HepG2 (cell line): ENCODE measurements around the gene TMEM114. TPM values are rescaled to one million over a fixed set of nuclear protein-coding genes. Genes with fewer than 3 reads are reported as not detected.

ENCODE experiments used
- ARNT2 ChIP-seq: sonication (generic); formaldehyde crosslinking; IDR thresholded peaks from 2 replicates; pipeline ENCODE4 v1.8.0; 2022; ENCODE audit warnings: mild to moderate bottlenecking, low read depth, missing genetic modification reagents, moderate library complexity
- BHLHE40 ChIP-seq: IDR thresholded peaks from 2 replicates; pipeline ENCODE4 v1.6.1; 2011; ENCODE audit warnings: low read length, improper control_type of control experiment
- KLF9 ChIP-seq: IDR thresholded peaks from 2 replicates; pipeline ENCODE4 v1.6.1; 2016; ENCODE audit warnings: low read depth
- MTA3 ChIP-seq: sonication (generic); formaldehyde crosslinking; IDR thresholded peaks from 2 replicates; pipeline ENCODE4 v1.4.0; 2020; ENCODE audit warnings: missing genetic modification reagents
- NCOA2 ChIP-seq: sonication (generic); formaldehyde crosslinking; IDR thresholded peaks from 2 replicates; pipeline ENCODE4 v1.8.0; 2022; ENCODE audit warnings: inconsistent platforms
- POLR2AphosphoS2 ChIP-seq: IDR thresholded peaks from 2 replicates; pipeline ENCODE4 v1.6.1; 2011; ENCODE audit warnings: low read depth, low read length, improper control_type of control experiment
- RARG ChIP-seq: sonication (generic); formaldehyde crosslinking; IDR thresholded peaks from 2 replicates; pipeline ENCODE4 v1.4.0; 2020; ENCODE audit warnings: low read depth, mild to moderate bottlenecking, missing genetic modification reagents
- REL ChIP-seq: sonication (generic); formaldehyde crosslinking; conservative IDR thresholded peaks from 2 replicates; pipeline ENCODE4 v1.8.0; 2022; ENCODE audit warnings: mild to moderate bottlenecking, missing genetic modification reagents, moderate library complexity
- RXRB ChIP-seq: IDR thresholded peaks from 2 replicates; pipeline ENCODE4 v1.6.1; 2016; ENCODE audit warnings: borderline replicate concordance, missing genetic modification reagents, missing compliant biosample characterization
- SRY ChIP-seq: sonication (generic); formaldehyde crosslinking; IDR thresholded peaks from 2 replicates; pipeline ENCODE4 v1.8.0; 2022; ENCODE audit warnings: mild to moderate bottlenecking, missing genetic modification reagents
- TBL1XR1 ChIP-seq: fragments of 150-350 bp; IDR thresholded peaks from 2 replicates; pipeline ENCODE4 v1.6.1; 2014; ENCODE audit warnings: borderline replicate concordance, low read length; ENCODE audit not compliant: partially characterized antibody
- ZNF44 ChIP-seq: sonication (generic); formaldehyde crosslinking; IDR thresholded peaks from 2 replicates; pipeline ENCODE4 v1.5.1; 2020; ENCODE audit warnings: mild to moderate bottlenecking, missing genetic modification reagents
- ZNF510 ChIP-seq: sonication (generic); formaldehyde crosslinking; IDR thresholded peaks from 2 replicates; pipeline ENCODE4 v1.4.0; 2020; ENCODE audit warnings: low read depth, mild to moderate bottlenecking, missing genetic modification reagents
- ZNF619 ChIP-seq: sonication (generic); formaldehyde crosslinking; IDR thresholded peaks from 2 replicates; pipeline ENCODE4 v1.4.0; 2020; ENCODE audit warnings: mild to moderate bottlenecking, missing genetic modification reagents
- ZNF720 ChIP-seq: sonication (generic); formaldehyde crosslinking; IDR thresholded peaks from 2 replicates; pipeline ENCODE4 v1.4.0; 2020; ENCODE audit warnings: missing genetic modification reagents
- ZXDC ChIP-seq: sonication (generic); formaldehyde crosslinking; IDR thresholded peaks from 2 replicates; pipeline ENCODE4 v1.5.0; 2020; ENCODE audit warnings: mild to moderate bottlenecking, missing genetic modification reagents
- polyA plus RNA-seq, 8 experiments: library from polyadenylated mRNA; depleted of rRNA in 3 of 8; stranded (reverse) in 7 of 8; unstranded in 1 of 8; fragments of >200 nt; fragmentation: Illumina TruSeq in 4 of 8; extraction: Trizol in 4 of 8; gene quantifications; 2 replicates each; pipeline versions ENCODE4 v1.2.1 to v1.2.3, GENCODE V29; 2011 to 2016; ENCODE audit warnings: low read depth in 4 of 8, missing spikeins in 1 of 8, mixed read lengths in 1 of 8; ENCODE audit not compliant: insufficient read depth in 1 of 8
- total RNA-seq, 5 experiments: library from RNA; depleted of rRNA; stranded (reverse); fragments of >200 nt; fragmentation: Illumina TruSeq; extraction: Trizol; gene quantifications; 2 replicates each; pipeline ENCODE4 v1.2.3, GENCODE V29; 2016; ENCODE audit warnings: low read depth in 1 of 5
- TF ChIP-seq, protein P1 (sequence below): sonication (generic); formaldehyde crosslinking; conservative IDR thresholded peaks from 2 replicates; pipeline ENCODE4 v1.8.0; 2022; ENCODE audit warnings: mild to moderate bottlenecking, moderate library complexity, missing genetic modification reagents
- TF ChIP-seq, protein P2 (sequence below): sonication (generic); formaldehyde crosslinking; IDR thresholded peaks from 2 replicates; pipeline ENCODE4 v1.4.0; 2020; ENCODE audit warnings: missing genetic modification reagents, borderline replicate concordance
- TF ChIP-seq, protein P3 (sequence below): sonication (generic); formaldehyde crosslinking; IDR thresholded peaks from 2 replicates; pipeline ENCODE4 v1.5.0; 2020; ENCODE audit warnings: missing genetic modification reagents

The TMEM114 gene
- total and polyA plus RNA-seq, 2 of the 13 experiments (the other 11 are each of a cell fraction or from before 2014, with no cell fraction given) = not detected

GRCh38 chr16:8621572-8622314 lies 31.4 kb upstream of the TMEM114 start, which contains the start of gene METTL22 (continued):
- no peak for TF ChIP-seq REL (CRISPR knock-in tag)
- no peak for TF ChIP-seq MTA3
- TF ChIP-seq NCOA2 (CRISPR knock-in tag) = peak; percentile 73; the same call in 1 of the 2 replicates
- TF ChIP-seq ARNT2 (CRISPR knock-in tag) = no peak; the same call in 1 of the 2 replicates
- no peak for TF ChIP-seq ZNF720 (CRISPR knock-in tag)
- TF ChIP-seq, protein P1, sequence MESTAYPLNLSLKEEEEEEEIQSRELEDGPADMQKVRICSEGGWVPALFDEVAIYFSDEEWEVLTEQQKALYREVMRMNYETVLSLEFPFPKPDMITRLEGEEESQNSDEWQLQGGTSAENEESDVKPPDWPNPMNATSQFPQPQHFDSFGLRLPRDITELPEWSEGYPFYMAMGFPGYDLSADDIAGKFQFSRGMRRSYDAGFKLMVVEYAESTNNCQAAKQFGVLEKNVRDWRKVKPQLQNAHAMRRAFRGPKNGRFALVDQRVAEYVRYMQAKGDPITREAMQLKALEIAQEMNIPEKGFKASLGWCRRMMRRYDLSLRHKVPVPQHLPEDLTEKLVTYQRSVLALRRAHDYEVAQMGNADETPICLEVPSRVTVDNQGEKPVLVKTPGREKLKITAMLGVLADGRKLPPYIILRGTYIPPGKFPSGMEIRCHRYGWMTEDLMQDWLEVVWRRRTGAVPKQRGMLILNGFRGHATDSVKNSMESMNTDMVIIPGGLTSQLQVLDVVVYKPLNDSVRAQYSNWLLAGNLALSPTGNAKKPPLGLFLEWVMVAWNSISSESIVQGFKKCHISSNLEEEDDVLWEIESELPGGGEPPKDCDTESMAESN (CRISPR knock-in tag) = peak; percentile 74
- no peak for TF ChIP-seq POLR2AphosphoS2
- TF ChIP-seq ZNF619 (CRISPR knock-in tag) = no peak
- TF ChIP-seq, protein P2, sequence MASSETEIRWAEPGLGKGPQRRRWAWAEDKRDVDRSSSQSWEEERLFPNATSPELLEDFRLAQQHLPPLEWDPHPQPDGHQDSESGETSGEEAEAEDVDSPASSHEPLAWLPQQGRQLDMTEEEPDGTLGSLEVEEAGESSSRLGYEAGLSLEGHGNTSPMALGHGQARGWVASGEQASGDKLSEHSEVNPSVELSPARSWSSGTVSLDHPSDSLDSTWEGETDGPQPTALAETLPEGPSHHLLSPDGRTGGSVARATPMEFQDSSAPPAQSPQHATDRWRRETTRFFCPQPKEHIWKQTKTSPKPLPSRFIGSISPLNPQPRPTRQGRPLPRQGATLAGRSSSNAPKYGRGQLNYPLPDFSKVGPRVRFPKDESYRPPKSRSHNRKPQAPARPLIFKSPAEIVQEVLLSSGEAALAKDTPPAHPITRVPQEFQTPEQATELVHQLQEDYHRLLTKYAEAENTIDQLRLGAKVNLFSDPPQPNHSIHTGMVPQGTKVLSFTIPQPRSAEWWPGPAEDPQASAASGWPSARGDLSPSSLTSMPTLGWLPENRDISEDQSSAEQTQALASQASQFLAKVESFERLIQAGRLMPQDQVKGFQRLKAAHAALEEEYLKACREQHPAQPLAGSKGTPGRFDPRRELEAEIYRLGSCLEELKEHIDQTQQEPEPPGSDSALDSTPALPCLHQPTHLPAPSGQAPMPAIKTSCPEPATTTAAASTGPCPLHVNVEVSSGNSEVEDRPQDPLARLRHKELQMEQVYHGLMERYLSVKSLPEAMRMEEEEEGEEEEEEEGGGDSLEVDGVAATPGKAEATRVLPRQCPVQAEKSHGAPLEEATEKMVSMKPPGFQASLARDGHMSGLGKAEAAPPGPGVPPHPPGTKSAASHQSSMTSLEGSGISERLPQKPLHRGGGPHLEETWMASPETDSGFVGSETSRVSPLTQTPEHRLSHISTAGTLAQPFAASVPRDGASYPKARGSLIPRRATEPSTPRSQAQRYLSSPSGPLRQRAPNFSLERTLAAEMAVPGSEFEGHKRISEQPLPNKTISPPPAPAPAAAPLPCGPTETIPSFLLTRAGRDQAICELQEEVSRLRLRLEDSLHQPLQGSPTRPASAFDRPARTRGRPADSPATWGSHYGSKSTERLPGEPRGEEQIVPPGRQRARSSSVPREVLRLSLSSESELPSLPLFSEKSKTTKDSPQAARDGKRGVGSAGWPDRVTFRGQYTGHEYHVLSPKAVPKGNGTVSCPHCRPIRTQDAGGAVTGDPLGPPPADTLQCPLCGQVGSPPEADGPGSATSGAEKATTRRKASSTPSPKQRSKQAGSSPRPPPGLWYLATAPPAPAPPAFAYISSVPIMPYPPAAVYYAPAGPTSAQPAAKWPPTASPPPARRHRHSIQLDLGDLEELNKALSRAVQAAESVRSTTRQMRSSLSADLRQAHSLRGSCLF = peak; percentile 83; the same call in 1 of the 2 replicates
- TF ChIP-seq RXRB (CRISPR knock-in tag) = no peak
- peak; percentile 51 for TF ChIP-seq TBL1XR1
- TF ChIP-seq SRY = peak; percentile 91
- TF ChIP-seq, protein P3, sequence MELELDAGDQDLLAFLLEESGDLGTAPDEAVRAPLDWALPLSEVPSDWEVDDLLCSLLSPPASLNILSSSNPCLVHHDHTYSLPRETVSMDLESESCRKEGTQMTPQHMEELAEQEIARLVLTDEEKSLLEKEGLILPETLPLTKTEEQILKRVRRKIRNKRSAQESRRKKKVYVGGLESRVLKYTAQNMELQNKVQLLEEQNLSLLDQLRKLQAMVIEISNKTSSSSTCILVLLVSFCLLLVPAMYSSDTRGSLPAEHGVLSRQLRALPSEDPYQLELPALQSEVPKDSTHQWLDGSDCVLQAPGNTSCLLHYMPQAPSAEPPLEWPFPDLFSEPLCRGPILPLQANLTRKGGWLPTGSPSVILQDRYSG (CRISPR knock-in tag) = peak; percentile 88; the same call in 1 of the 2 replicates
- no peak for TF ChIP-seq RARG
- TF ChIP-seq BHLHE40 = 0 out of 2 replicates have a peak, but pooled peaks have one; percentile 11
- TF ChIP-seq ZNF44 (CRISPR knock-in tag) = peak; percentile 49; the same call in 1 of the 2 replicates
- TF ChIP-seq KLF9 (CRISPR knock-in tag) = no peak
- TF ChIP-seq ZNF510 (CRISPR knock-in tag) = 0 out of 2 replicates have a peak, but pooled peaks have one; percentile 34
- TF ChIP-seq ZXDC (CRISPR knock-in tag) = no peak; the same call in 1 of the 2 replicates
